Measurements from ENCODE around the gene FBXL7. TPM values are rescaled to one million over a fixed set of nuclear protein-coding genes. Genes with fewer than 3 reads are reported as not detected.

Gene FBXL7
- total RNA-seq, 4 donors from 2014 or later = 2.0 to 6.8 (median 3.9) TPM

DNA sequence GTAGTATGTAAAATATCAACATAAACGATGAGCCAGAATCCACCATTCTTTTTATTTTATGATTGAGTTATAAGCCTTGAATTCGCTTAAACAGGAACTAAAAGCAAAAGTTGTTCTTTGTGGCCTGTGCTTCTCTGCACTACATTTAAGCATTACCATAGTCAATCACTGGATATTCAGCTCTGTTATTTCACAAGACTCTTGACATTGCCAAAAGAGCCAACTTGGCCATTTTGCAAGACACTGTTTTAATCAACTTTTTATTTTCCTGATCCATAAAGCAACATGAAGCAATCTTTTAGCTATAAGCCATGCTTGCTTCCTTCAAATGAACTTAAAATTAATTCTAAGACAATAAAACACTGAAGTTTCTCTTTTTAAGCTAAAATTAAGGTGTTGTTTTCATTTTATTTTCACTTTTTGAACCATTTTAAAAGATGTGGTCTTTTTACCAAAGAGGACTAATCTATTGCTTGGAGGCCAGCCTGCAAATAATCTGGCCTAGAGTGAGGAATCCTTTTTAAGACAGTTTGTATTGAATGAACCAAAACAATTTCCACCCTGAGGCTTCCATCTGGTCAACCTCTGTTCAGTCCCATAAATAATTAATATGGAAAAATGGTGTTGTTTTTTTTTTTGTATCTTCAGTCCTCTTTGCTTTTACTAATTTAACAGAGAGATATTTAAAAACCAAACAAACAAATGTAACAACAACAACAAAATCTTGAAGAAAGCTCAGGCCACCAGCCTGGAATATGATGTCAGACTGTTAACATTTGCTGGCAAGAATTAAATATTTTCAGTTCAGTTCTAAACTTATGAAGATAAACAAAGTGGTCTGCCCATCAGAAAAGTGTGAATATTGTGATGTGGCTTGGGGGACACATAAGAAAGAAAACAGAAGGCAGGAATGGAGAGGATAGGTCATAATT is 405.2 kb downstream of the FBXL7 start:
- intact Hi-C loops (cut with DNase I; ENCODE audit: low total_unique reads) = no loop called here
- WGBS, 2 donors = 52 to 63% methylated on average over 2 of the region's 2 CpGs
- no peak for DNase-seq (ENCODE audit: low spot score in 2 of 2)
- no peak overlapping the region for H3K4me3 ChIP-seq (ENCODE audit: low read depth, poor library complexity, severe bottlenecking)
- no peak for TF ChIP-seq POLR2A (IDR thresholded peaks at IDR 0.05)
- TF ChIP-seq, protein P1, sequence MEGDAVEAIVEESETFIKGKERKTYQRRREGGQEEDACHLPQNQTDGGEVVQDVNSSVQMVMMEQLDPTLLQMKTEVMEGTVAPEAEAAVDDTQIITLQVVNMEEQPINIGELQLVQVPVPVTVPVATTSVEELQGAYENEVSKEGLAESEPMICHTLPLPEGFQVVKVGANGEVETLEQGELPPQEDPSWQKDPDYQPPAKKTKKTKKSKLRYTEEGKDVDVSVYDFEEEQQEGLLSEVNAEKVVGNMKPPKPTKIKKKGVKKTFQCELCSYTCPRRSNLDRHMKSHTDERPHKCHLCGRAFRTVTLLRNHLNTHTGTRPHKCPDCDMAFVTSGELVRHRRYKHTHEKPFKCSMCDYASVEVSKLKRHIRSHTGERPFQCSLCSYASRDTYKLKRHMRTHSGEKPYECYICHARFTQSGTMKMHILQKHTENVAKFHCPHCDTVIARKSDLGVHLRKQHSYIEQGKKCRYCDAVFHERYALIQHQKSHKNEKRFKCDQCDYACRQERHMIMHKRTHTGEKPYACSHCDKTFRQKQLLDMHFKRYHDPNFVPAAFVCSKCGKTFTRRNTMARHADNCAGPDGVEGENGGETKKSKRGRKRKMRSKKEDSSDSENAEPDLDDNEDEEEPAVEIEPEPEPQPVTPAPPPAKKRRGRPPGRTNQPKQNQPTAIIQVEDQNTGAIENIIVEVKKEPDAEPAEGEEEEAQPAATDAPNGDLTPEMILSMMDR (IDR thresholded peaks at IDR 0.05) = no peak

DNA sequence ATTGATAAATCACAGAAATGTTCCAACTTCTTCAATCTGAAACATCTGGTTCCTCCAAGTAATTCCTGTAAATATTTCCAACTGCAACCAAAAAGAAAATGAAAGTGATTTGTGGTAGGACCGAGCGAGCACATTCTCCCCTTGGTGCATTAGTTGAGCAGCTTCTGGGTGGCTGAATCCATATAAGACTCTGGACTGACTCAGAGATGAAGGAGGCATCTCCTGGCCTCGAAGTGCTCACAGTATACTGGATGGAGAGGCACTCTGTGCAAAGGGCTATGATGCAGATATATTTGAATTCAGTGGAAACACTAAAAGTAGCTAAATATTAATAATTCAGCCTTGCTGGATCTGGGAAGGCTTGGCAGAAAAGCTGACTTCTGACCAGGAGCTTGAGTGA is 414.7 kb downstream of the FBXL7 start:
- intact Hi-C loops (cut with DNase I; ENCODE audit: low total_unique reads) = no loop called here
- WGBS, 2 donors = 47 to 62% methylated on average over 3 of the region's 3 CpGs
- H3K4me3 ChIP-seq (ENCODE audit: low read depth, poor library complexity, severe bottlenecking) = no peak overlapping the region
- TF ChIP-seq, protein P1 (IDR thresholded peaks at IDR 0.05) = no peak
- no peak for TF ChIP-seq POLR2A (IDR thresholded peaks at IDR 0.05)
- no peak for DNase-seq (ENCODE audit: low spot score in 2 of 2)

DNA sequence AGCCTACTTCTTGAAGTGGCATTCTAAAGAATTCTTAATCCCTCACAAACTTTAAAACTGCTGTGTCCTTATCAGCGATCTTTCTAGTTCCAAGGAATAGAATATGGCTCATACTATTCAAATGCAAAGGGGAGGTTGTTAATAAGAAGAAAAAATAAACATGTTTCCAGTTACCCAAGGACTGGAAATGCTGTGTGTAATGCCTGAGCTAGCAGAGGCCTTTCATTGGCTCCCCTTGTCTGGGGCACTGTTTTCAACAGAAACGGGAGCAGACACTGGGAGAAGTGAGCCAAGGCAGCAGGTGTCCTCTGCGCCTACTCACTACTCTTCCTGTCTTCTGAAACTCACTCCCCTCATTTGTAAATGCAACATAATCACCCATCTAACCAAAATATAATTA is 426.6 kb downstream of the FBXL7 start:
- no peak for DNase-seq (ENCODE audit: low spot score in 2 of 2)
- 83 to 90% methylated on average over 3 of the region's 3 CpGs for WGBS, 2 donors
- intact Hi-C loops (cut with DNase I; ENCODE audit: low total_unique reads) = no loop called here
- TF ChIP-seq, protein P1 (IDR thresholded peaks at IDR 0.05) = no peak
- no peak for TF ChIP-seq POLR2A (IDR thresholded peaks at IDR 0.05)
- H3K4me3 ChIP-seq (ENCODE audit: low read depth, poor library complexity, severe bottlenecking) = no peak overlapping the region

DNA sequence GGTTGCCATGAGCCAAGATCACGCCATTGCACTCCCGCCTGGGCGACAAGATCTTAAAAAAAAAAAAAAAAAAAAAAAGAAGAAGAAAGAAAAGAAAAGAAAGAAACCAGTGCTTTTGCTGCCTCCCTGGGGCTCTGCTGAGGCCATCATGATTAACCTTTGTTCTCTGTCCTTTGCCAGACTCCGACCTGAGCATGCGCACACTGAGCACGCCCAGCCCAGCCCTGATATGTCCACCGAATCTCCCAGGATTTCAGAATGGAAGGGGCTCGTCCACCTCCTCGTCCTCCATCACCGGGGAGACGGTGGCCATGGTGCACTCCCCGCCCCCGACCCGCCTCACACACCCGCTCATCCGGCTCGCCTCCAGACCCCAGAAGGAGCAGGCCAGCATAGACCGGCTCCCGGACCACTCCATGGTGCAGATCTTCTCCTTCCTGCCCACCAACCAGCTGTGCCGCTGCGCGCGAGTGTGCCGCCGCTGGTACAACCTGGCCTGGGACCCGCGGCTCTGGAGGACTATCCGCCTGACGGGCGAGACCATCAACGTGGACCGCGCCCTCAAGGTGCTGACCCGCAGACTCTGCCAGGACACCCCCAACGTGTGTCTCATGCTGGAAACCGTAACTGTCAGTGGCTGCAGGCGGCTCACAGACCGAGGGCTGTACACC is 427.9 kb downstream of the FBXL7 start:
- WGBS, 2 donors = 97% methylated on average over 21 to 35 of the region's 38 CpGs
- intact Hi-C loops (cut with DNase I; ENCODE audit: low total_unique reads) = no loop called here

DNA sequence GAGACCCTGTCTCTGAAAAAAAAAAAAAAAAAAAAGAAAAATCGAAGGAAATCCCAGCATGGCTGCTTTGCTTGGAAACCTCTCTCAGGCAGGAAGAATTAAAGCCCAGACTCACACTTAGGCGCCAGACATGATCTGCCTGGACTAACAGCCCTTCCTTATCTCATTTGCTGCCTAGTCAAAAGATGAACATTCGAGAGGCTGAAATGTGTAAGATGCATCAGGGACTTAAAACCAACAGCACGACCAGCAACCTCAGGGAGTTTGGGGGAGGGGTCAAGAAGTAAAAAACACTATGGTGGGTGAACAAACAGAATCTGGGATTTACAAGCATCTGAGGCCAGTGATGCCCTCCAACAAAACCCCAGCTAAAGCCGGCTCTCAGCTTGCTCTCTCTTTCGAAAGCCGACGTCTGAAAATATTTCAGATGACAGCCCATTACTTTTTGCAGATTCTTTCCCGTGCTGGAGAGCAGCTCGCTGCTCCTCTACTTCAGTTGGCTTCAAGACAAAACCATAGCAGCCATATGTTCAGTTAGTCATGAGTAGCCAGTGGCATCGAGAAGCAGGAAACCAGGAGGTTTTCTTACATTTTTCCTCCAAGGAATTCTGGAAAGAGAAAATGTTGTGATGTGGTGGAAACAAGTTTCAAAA is 429.8 kb downstream of the FBXL7 start:
- 78 to 82% methylated on average over 11 of the region's 11 CpGs for WGBS, 2 donors
- DNase-seq (ENCODE audit: low spot score in 2 of 2) = no peak
- TF ChIP-seq, protein P1 (IDR thresholded peaks at IDR 0.05) = no peak
- TF ChIP-seq POLR2A (IDR thresholded peaks at IDR 0.05) = no peak
- intact Hi-C loops (cut with DNase I; ENCODE audit: low total_unique reads) = no loop called here
- H3K4me3 ChIP-seq (ENCODE audit: low read depth, poor library complexity, severe bottlenecking) = no peak overlapping the region

More for the DNA sequence above, 427.9 kb downstream of the FBXL7 start:
- no peak overlapping the region for H3K4me3 ChIP-seq (ENCODE audit: low read depth, poor library complexity, severe bottlenecking)
- TF ChIP-seq POLR2A (IDR thresholded peaks at IDR 0.05) = no peak
- TF ChIP-seq, protein P1 (IDR thresholded peaks at IDR 0.05) = no peak
- no peak for DNase-seq (ENCODE audit: low spot score in 2 of 2)

Data from lower leg skin (tissue), 4 donors.